H1 (cell line): ENCODE measurements around the gene PECR. TPM values are rescaled to one million over a fixed set of nuclear protein-coding genes. Genes with fewer than 3 reads are reported as not detected.

Experiments used
- CTCF ChIA-PET: fragments of 300-600 bp; sonication (Branson Sonifier 250); formaldehyde crosslinking; loops from one replicate; lab custom pipeline; 2021; ENCODE audit not compliant: partially characterized antibody; lab: Charles Lee
- POLR2A ChIA-PET: fragments of 300-600 bp; sonication (Branson Sonifier 250); formaldehyde crosslinking; loops from one replicate; lab custom pipeline; 2021; ENCODE audit warnings: inconsistent platforms; ENCODE audit not compliant: partially characterized antibody; lab: Charles Lee
- DNase-seq, 2 experiments: peaks; one replicate each; pipeline versions ENCODE4 v3.0.0 to v3.0.0-alpha.2; 2010 to 2022; ENCODE audit warnings: low spot score in 2 of 2, low read depth in 1 of 2, mixed read lengths in 1 of 2
- FAIRE-seq: peaks from 2 replicates; lab custom pipeline; 2011; peaks lifted over from hg19 to GRCh38; lab: Jason Lieb, UNC
- H2AFZ ChIP-seq: 2 replicates; pipeline ENCODE4 v1.8.1; 2012; ENCODE audit warnings: low read length, inconsistent platforms
- H2AK5ac ChIP-seq: 2 replicates; pipeline ENCODE4 v1.6.1; 2013; ENCODE audit warnings: low read depth, low read length
- H2BK120ac ChIP-seq: replicated peaks from 2 replicates; pipeline ENCODE3; 2013; ENCODE audit warnings: low read depth, low read length, inconsistent platforms
- H2BK12ac ChIP-seq: 2 replicates; pipeline ENCODE4 v1.6.1; 2013; ENCODE audit warnings: low read depth, low read length
- H2BK15ac ChIP-seq: 2 replicates; pipeline ENCODE4 v1.6.1; 2013; ENCODE audit warnings: low read length
- H2BK20ac ChIP-seq: 2 replicates; pipeline ENCODE4 v1.6.1; 2013; ENCODE audit warnings: low read length
- H2BK5ac ChIP-seq: 2 replicates; pipeline ENCODE4 v1.6.1; 2013; ENCODE audit warnings: low read depth, low read length
- H3K14ac ChIP-seq: 2 replicates; pipeline ENCODE4 v1.6.1; 2013; ENCODE audit warnings: inconsistent platforms; ENCODE audit not compliant: insufficient read length
- H3K18ac ChIP-seq: 2 replicates; pipeline ENCODE4 v1.6.1; 2013; ENCODE audit warnings: low read length; ENCODE audit errors: extremely low read depth
- H3K23ac ChIP-seq: 2 replicates; pipeline ENCODE4 v1.6.1; 2013; ENCODE audit warnings: inconsistent platforms; ENCODE audit not compliant: insufficient read length
- H3K23me2 ChIP-seq: 2 replicates; pipeline ENCODE4 v1.6.1; 2013; ENCODE audit warnings: low read depth, low read length
- H3K27ac ChIP-seq: 2 replicates; pipeline ENCODE4 v1.6.1; 2011; ENCODE audit warnings: low read depth, low read length, inconsistent platforms
- H3K27me3 ChIP-seq, 4 experiments: replicated peaks in 1 of 4; 1 replicate in 1 of 4; 2 replicates in 3 of 4; pipeline versions ENCODE4 v1.6.1 to v1.8.1; 2011 to 2013; ENCODE audit warnings: low read length in 3 of 4, mild to moderate bottlenecking in 3 of 4, inconsistent platforms in 2 of 4, mixed read lengths in 2 of 4, moderate library complexity in 1 of 4; ENCODE audit not compliant: control insufficient read depth in 3 of 4, insufficient read depth in 3 of 4; ENCODE audit errors: extremely low read depth in 1 of 4
- H3K36me3 ChIP-seq, 4 experiments: 2 replicates each; pipeline versions ENCODE4 v1.6.1 to v1.8.1; 2011 to 2013; ENCODE audit warnings: mild to moderate bottlenecking in 4 of 4, low read length in 3 of 4, moderate library complexity in 2 of 4, control low read depth in 1 of 4, inconsistent platforms in 1 of 4; ENCODE audit not compliant: insufficient read depth in 4 of 4, control insufficient read depth in 2 of 4
- H3K4ac ChIP-seq: replicated peaks from 2 replicates; pipeline ENCODE3; 2013; ENCODE audit warnings: low read length, low read depth, mixed read lengths, inconsistent platforms; ENCODE audit not compliant: insufficient read length
- H3K4me1 ChIP-seq, 4 experiments: replicated peaks in 1 of 4; 1 replicate in 1 of 4; 2 replicates in 3 of 4; pipeline versions ENCODE4 v1.6.1 to v1.8.1; 2011 to 2013; ENCODE audit warnings: low read length in 3 of 4, inconsistent platforms in 2 of 4, mixed read lengths in 1 of 4; ENCODE audit not compliant: insufficient read depth in 4 of 4, control insufficient read depth in 3 of 4
- H3K4me2 ChIP-seq, 2 experiments: 2 replicates each; pipeline versions ENCODE4 v1.6.1 to v1.8.1; 2011 to 2013; ENCODE audit warnings: low read depth in 2 of 2, low read length in 2 of 2, control low read depth in 1 of 2, inconsistent platforms in 1 of 2, mild to moderate bottlenecking in 1 of 2; ENCODE audit not compliant: insufficient read depth in 1 of 2
- H3K4me3 ChIP-seq, 4 experiments: fragments of 200-600, 300-600 bp in 1 of 4; sonication (generic), shearing (Covaris generic), sonication (Bioruptor Twin) in 1 of 4; 2 replicates each; pipeline versions ENCODE4 v1.5.1 to v1.8.1; 2011 to 2016; ENCODE audit warnings: low read length in 4 of 4, low read depth in 3 of 4, control low read depth in 2 of 4, inconsistent platforms in 2 of 4, mild to moderate bottlenecking in 2 of 4, mixed read lengths in 1 of 4, moderate library complexity in 1 of 4; ENCODE audit not compliant: insufficient read depth in 2 of 4; ENCODE audit errors: extremely low read depth in 1 of 4
- H3K56ac ChIP-seq: replicated peaks from 2 replicates; pipeline ENCODE3; 2013; ENCODE audit warnings: low read depth, mild to moderate bottlenecking, mixed read lengths, low read length, inconsistent platforms; ENCODE audit not compliant: insufficient read length
- H3K79me1 ChIP-seq: 2 replicates; pipeline ENCODE4 v1.6.1; 2013; ENCODE audit warnings: low read depth, low read length, control low read depth
- H3K79me2 ChIP-seq, 2 experiments: 2 replicates each; pipeline versions ENCODE4 v1.6.1 to v1.8.1; 2012 to 2013; ENCODE audit warnings: low read length in 2 of 2, mild to moderate bottlenecking in 2 of 2, inconsistent platforms in 1 of 2; ENCODE audit not compliant: insufficient read depth in 2 of 2, control insufficient read depth in 1 of 2
- H3K9ac ChIP-seq, 4 experiments: replicated peaks in 1 of 4; 1 replicate in 1 of 4; 2 replicates in 3 of 4; pipeline versions ENCODE4 v1.6.1 to v1.8.1; 2011 to 2013; ENCODE audit warnings: low read depth in 3 of 4, low read length in 3 of 4, control low read depth in 2 of 4, mild to moderate bottlenecking in 2 of 4, moderate library complexity in 2 of 4, inconsistent platforms in 1 of 4; ENCODE audit errors: extremely low read depth in 1 of 4
- H3K9me3 ChIP-seq, 2 experiments: 2 replicates each; pipeline versions ENCODE4 v1.6.1 to v1.8.1; 2012 to 2013; ENCODE audit warnings: mild to moderate bottlenecking in 2 of 2, moderate library complexity in 2 of 2, control low read depth in 1 of 2, inconsistent platforms in 1 of 2, low read depth in 1 of 2, low read length in 1 of 2, mixed read lengths in 1 of 2; ENCODE audit not compliant: insufficient read depth in 2 of 2
- H4K20me1 ChIP-seq, 2 experiments: replicated peaks in 1 of 2; 2 replicates each; pipeline versions ENCODE3 to v1.8.1; 2011 to 2013; ENCODE audit warnings: inconsistent platforms in 2 of 2, low read length in 2 of 2, mild to moderate bottlenecking in 1 of 2; ENCODE audit not compliant: insufficient read depth in 2 of 2, control insufficient read depth in 1 of 2
- H4K5ac ChIP-seq: 2 replicates; pipeline ENCODE4 v1.6.1; 2013; ENCODE audit warnings: low read length, low read depth, mixed read lengths, inconsistent platforms; ENCODE audit not compliant: insufficient read length
- H4K8ac ChIP-seq: 2 replicates; pipeline ENCODE4 v1.8.0; 2013; ENCODE audit warnings: mild to moderate bottlenecking, moderate library complexity, low read length, inconsistent platforms; ENCODE audit not compliant: insufficient read depth; ENCODE audit errors: extremely low read depth
- H4K91ac ChIP-seq: replicated peaks from 2 replicates; pipeline ENCODE3; 2013; ENCODE audit warnings: low read length, mixed read lengths, inconsistent platforms; ENCODE audit not compliant: insufficient read length
- CHD1 ChIP-seq: IDR thresholded peaks from 2 replicates; pipeline ENCODE4 v1.6.1; 2012; ENCODE audit warnings: low read depth, low read length, improper control_type of control experiment
- CREB1 ChIP-seq: IDR thresholded peaks from 2 replicates; pipeline ENCODE4 v1.6.1; 2012; ENCODE audit warnings: inconsistent platforms
- CTBP2 ChIP-seq: IDR thresholded peaks from 2 replicates; pipeline ENCODE4 v1.7.0; 2011; ENCODE audit warnings: borderline replicate concordance, mild to moderate bottlenecking, moderate library complexity, mixed read lengths, low read length; ENCODE audit not compliant: insufficient read depth, insufficient read length
- EZH2 ChIP-seq: fragments of 200-600 bp; sonication (generic); IDR thresholded peaks from 2 replicates; pipeline ENCODE4 v1.7.1; 2012; ENCODE audit warnings: low read depth, mild to moderate bottlenecking, moderate library complexity, low read length, inconsistent platforms; ENCODE audit not compliant: severe bottlenecking
- HDAC6 ChIP-seq: IDR thresholded peaks from one replicate; pipeline ENCODE4 v1.7.1; 2012; ENCODE audit warnings: low read depth, mild to moderate bottlenecking, inconsistent platforms, low read length, moderate library complexity
- SP1 ChIP-seq: IDR thresholded peaks from 2 replicates; pipeline ENCODE4 v1.6.1; 2011; ENCODE audit warnings: low read depth, low read length
- SP2 ChIP-seq: IDR thresholded peaks from 2 replicates; pipeline ENCODE4 v1.6.1; 2012; ENCODE audit warnings: mild to moderate bottlenecking, low read length, inconsistent platforms
- ZNF274 ChIP-seq: IDR thresholded peaks from 2 replicates; pipeline ENCODE4 v1.7.0; 2012; ENCODE audit warnings: low read length, borderline replicate concordance; ENCODE audit errors: extremely low read depth
- WGBS, 2 experiments: shearing (Covaris generic) in 1 of 2; methylation state at CpG; one replicate each; pipeline versions ENCODE4 v1.1.6 to v1.1.7; 2013 to 2015; ENCODE audit warnings: low lambda C conversion rate in 2 of 2, mixed read lengths in 2 of 2, inconsistent platforms in 1 of 2, low coverage in 1 of 2, missing lambda C conversion rate in 1 of 2; ENCODE audit not compliant: insufficient replicate concordance in 2 of 2, insufficient coverage in 1 of 2, insufficient read length in 1 of 2; ENCODE audit errors: extremely low coverage in 1 of 2, missing lambda C conversion rate in 1 of 2; 5-methylcytosine and 5-hydroxymethylcytosine counted together
- polyA plus RNA-seq, 7 experiments: library from polyadenylated mRNA; depleted of rRNA in 3 of 7; stranded (reverse) in 5 of 7; unstranded in 2 of 7; fragments of >200 nt in 5 of 7; fragments of 200-250 nt in 2 of 7; gene quantifications; 1 replicate in 5 of 7; 2 replicates in 1 of 7; 4 replicates in 1 of 7; pipeline versions ENCODE4 v1.2.1 to v1.2.3, GENCODE V29; 2011 to 2013; ENCODE audit warnings: missing spikeins in 2 of 7, mixed read lengths in 2 of 7
- total RNA-seq: library from RNA; stranded (reverse); fragmentation: NEBNext Ultra II Directional; extraction: Animal tissue kit (Norgen Biotek cat#: 25700); gene quantifications from 2 replicates; pipeline ENCODE4 v1.2.1, GENCODE V29; 2021

PECR gene
- total and polyA plus RNA-seq, 2 of the 8 experiments (the other 6 are each of a cell fraction or from before 2014, with no cell fraction given): 15.9 to 19.2 TPM

GRCh38 chr2:216074794-216075193, 6.8 kb downstream of the PECR start:
- no peak for FAIRE-seq
- no peak overlapping the region for H3K14ac ChIP-seq
- no peak overlapping the region for H4K8ac ChIP-seq
- TF ChIP-seq CTBP2: no peak
- TF ChIP-seq CHD1: no peak
- no peak for TF ChIP-seq SP2
- TF ChIP-seq HDAC6: no peak
- no peak for TF ChIP-seq ZNF274
- TF ChIP-seq CREB1: no peak
- TF ChIP-seq EZH2: no peak
- TF ChIP-seq SP1: no peak

More at GRCh38 chr2:216074794-216075193, 6.8 kb downstream of the PECR start:
- H3K27me3 ChIP-seq: no peaks in the 10 kb centered on the region
- no peak overlapping the region for H3K4ac ChIP-seq
- no peaks in the 10 kb centered on the region for H3K23me2 ChIP-seq
- H4K91ac ChIP-seq: no peak overlapping the region
- H2BK15ac ChIP-seq: no peak overlapping the region
- no peak for DNase-seq
- WGBS, 2 experiments: 89% methylated on average over 1 of the region's 1 CpG; no CpG with 5 or more reads in 1 of the 2 experiments
- no peaks in the 10 kb centered on the region for H3K79me2 ChIP-seq
- no peaks in the 10 kb centered on the region for H4K20me1 ChIP-seq
- H3K36me3 ChIP-seq: peaks cover 0 to 12% (median 0%) of the 10 kb centered on the region in 4 experiments; a peak in 1 of 8 replicates
- H3K56ac ChIP-seq: no peak overlapping the region
- no peak overlapping the region for H2BK12ac ChIP-seq
- POLR2A ChIA-PET: no interaction called here
- no peak overlapping the region for H2BK120ac ChIP-seq
- H4K5ac ChIP-seq: no peak overlapping the region
- H2BK20ac ChIP-seq: no peak overlapping the region
- no peaks in the 10 kb centered on the region for H3K79me1 ChIP-seq
- no peak overlapping the region for H3K23ac ChIP-seq
- H3K4me3 ChIP-seq: no peak overlapping the region
- no peak overlapping the region for H3K9ac ChIP-seq
- no peaks in the 10 kb centered on the region for H3K4me1 ChIP-seq
- H3K9me3 ChIP-seq: no peaks in the 10 kb centered on the region
- no peak overlapping the region for H3K27ac ChIP-seq
- H2AK5ac ChIP-seq: no peak overlapping the region
- H3K4me2 ChIP-seq: no peak overlapping the region
- CTCF ChIA-PET: interaction anchor here (0.6 to 1.7 kb wide), 6 partner anchors 7 to 592 kb away, joined by 3 to 6 read pairs (median 3); partner anchors contain the start of genes PECR and TMEM169
- H3K18ac ChIP-seq: no peak overlapping the region
- no peak overlapping the region for H2BK5ac ChIP-seq
- no peak overlapping the region for H2AFZ ChIP-seq
